Kidney capillary endothelial cell (primary cell): ENCODE measurements around the gene SNRPA.
"Not testable (repeated sequence)": the region's sequence is repeated elsewhere in the genome, so short reads cannot be mapped to it uniquely, and the experiment has no call there.

Experiments used
- DNase-seq: peaks from one replicate; pipeline ENCODE4 v3.0.0-alpha.2; 2018; ENCODE audit warnings: low spot score

Gene SNRPA

GRCh38 chr19:40721936-40722661 lies 28.9 kb upstream of the SNRPA start:
- peak; percentile 69 for DNase-seq

GRCh38 chr19:40723661-40724254 lies 27.2 kb upstream of the SNRPA start:
- DNase-seq, result no peak

GRCh38 chr19:40724315-40724714 lies 26.7 kb upstream of the SNRPA start:
- no peak for DNase-seq

- DNase-seq, result no peak
These were observed 26.1 kb upstream of the SNRPA start for GRCh38 chr19:40724855-40725254.

GRCh38 chr19:40726279-40726678 lies 24.7 kb upstream of the SNRPA start:
- DNase-seq, result no peak

GRCh38 chr19:40730065-40730464 lies 20.9 kb upstream of the SNRPA start:
- not testable (repeated sequence) for DNase-seq

- DNase-seq, result not testable (repeated sequence)
These were observed 18.7 kb upstream of the SNRPA start for GRCh38 chr19:40732304-40732703.

- DNase-seq, result no peak
These were observed 17.9 kb upstream of the SNRPA start for GRCh38 chr19:40733149-40733548.

- no peak for DNase-seq
These were observed 15.8 kb upstream of the SNRPA start for GRCh38 chr19:40735013-40735771.

- no peak for DNase-seq
These were observed 14.3 kb upstream of the SNRPA start for GRCh38 chr19:40736661-40737060.

GRCh38 chr19:40737102-40737644 lies 13.8 kb upstream of the SNRPA start:
- DNase-seq, result no peak

- no peak for DNase-seq
These were observed 11.8 kb upstream of the SNRPA start for GRCh38 chr19:40739030-40739839.

GRCh38 chr19:40739871-40740703 lies 10.9 kb upstream of the SNRPA start:
- no peak for DNase-seq

- no peak for DNase-seq
These were observed 10.3 kb upstream of the SNRPA start for GRCh38 chr19:40740747-40741146.

GRCh38 chr19:40741527-40742390 lies 9.2 kb upstream of the SNRPA start:
- no peak for DNase-seq

GRCh38 chr19:40742477-40742876 lies 8.5 kb upstream of the SNRPA start:
- no peak for DNase-seq

GRCh38 chr19:40742886-40743285 lies 8.1 kb upstream of the SNRPA start:
- DNase-seq, result no peak

GRCh38 chr19:40743926-40744325 lies 7.1 kb upstream of the SNRPA start:
- no peak for DNase-seq

GRCh38 chr19:40744554-40745401 lies 6.2 kb upstream of the SNRPA start:
- no peak for DNase-seq
